ENCODE data around the gene LEKR1.

GRCh38 chr3:157074490-157074889 is 248.3 kb downstream of the LEKR1 start:
- TF ChIP-seq, protein P1, sequence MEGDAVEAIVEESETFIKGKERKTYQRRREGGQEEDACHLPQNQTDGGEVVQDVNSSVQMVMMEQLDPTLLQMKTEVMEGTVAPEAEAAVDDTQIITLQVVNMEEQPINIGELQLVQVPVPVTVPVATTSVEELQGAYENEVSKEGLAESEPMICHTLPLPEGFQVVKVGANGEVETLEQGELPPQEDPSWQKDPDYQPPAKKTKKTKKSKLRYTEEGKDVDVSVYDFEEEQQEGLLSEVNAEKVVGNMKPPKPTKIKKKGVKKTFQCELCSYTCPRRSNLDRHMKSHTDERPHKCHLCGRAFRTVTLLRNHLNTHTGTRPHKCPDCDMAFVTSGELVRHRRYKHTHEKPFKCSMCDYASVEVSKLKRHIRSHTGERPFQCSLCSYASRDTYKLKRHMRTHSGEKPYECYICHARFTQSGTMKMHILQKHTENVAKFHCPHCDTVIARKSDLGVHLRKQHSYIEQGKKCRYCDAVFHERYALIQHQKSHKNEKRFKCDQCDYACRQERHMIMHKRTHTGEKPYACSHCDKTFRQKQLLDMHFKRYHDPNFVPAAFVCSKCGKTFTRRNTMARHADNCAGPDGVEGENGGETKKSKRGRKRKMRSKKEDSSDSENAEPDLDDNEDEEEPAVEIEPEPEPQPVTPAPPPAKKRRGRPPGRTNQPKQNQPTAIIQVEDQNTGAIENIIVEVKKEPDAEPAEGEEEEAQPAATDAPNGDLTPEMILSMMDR (IDR thresholded peaks at IDR 0.05): no peak
- no peak for TF ChIP-seq ZFX (IDR thresholded peaks at IDR 0.05; ENCODE audit: borderline replicate concordance)

All from 22Rv1 (cell line).